ENCODE data around the gene LPAR5.

LPAR5 gene

DNA sequence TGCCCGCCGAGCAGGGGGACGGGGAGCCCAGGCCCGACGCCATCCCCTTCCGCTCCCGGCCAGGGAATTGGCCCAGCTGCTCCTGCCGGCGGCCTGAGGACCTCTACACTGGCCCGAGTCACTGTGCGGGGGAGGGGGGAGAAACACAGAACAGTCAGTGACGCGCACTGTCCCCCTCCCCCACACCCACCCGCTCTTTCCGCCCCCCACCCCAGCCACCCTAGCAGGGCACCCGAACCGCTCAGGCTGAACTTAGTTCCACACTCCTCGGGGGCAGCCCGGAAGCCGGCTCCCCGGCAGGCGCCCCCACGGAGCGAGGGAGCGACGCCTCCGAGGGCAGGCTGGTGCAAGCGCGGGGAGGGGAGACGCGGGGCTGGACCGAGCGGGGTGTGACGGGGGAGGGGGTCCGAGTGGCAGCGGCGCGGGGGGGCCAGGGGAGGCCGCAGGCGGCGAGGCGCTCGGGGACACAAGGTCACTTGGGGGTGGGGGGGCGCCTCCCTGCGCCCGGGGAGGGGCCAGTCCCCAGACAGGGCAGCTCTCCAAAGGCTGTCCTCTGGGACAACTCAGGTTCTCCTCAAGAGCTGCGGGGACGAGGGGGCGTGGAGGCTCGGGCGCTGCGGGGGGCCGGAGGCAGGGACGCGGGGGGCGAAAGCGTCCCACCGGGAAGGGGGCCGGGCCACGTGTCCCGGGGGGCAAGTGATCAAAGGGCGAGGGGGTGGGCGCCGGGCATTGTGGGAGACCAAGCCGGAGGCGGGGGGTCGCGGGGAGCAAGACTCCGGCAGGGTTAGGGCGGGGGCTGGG is 29.2 kb downstream of the LPAR5 start:
- no peaks in the 10 kb centered on the region for H3K9me3 ChIP-seq (ENCODE audit: control insufficient read depth, insufficient read depth, low read depth, low read length)
- peak overlapping the region; percentile 88 for H3K4me3 ChIP-seq (ENCODE audit: low read depth, low read length)
- peak overlapping the region; percentile 87 for H3K27ac ChIP-seq (ENCODE audit: extremely low read depth, low read depth, low read length)
- H3K36me3 ChIP-seq (ENCODE audit: control insufficient read depth in 2 of 2, insufficient read depth in 1 of 2, low read length in 2 of 2) = peaks cover 19 to 45% of the 10 kb centered on the region in 2 experiments
- peaks cover 20% of the 10 kb centered on the region for H3K4me1 ChIP-seq (ENCODE audit: control insufficient read depth, insufficient read depth, low read length)
- ChIA-PET CTCF (interaction anchor here (0.7 to 1.8 kb wide), 6 partner anchors 10 to 160 kb away, joined by 3 to 7 read pairs (median 4); no protein-coding TSS in a partner anchor), POLR2A (interaction anchor here (0.7 to 1.5 kb wide), 6 partner anchors 20 to 91 kb away, joined by 3 to 8 read pairs (median 3); partner anchors contain the start of genes GAPDH and ZNF384)
- no peak for TF ChIP-seq ZNF776 (tag by site-specific recombination; IDR thresholded peaks at IDR 0.05; ENCODE audit: borderline replicate concordance)
- TF ChIP-seq, protein P1, sequence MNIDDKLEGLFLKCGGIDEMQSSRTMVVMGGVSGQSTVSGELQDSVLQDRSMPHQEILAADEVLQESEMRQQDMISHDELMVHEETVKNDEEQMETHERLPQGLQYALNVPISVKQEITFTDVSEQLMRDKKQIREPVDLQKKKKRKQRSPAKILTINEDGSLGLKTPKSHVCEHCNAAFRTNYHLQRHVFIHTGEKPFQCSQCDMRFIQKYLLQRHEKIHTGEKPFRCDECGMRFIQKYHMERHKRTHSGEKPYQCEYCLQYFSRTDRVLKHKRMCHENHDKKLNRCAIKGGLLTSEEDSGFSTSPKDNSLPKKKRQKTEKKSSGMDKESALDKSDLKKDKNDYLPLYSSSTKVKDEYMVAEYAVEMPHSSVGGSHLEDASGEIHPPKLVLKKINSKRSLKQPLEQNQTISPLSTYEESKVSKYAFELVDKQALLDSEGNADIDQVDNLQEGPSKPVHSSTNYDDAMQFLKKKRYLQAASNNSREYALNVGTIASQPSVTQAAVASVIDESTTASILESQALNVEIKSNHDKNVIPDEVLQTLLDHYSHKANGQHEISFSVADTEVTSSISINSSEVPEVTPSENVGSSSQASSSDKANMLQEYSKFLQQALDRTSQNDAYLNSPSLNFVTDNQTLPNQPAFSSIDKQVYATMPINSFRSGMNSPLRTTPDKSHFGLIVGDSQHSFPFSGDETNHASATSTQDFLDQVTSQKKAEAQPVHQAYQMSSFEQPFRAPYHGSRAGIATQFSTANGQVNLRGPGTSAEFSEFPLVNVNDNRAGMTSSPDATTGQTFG (tag by site-specific recombination; IDR thresholded peaks at IDR 0.05; ENCODE audit: borderline replicate concordance) = no peak
- TF ChIP-seq ZNF19 (tag by site-specific recombination; IDR thresholded peaks at IDR 0.05; ENCODE audit: low read depth) = no peak
- TF ChIP-seq, protein P2, sequence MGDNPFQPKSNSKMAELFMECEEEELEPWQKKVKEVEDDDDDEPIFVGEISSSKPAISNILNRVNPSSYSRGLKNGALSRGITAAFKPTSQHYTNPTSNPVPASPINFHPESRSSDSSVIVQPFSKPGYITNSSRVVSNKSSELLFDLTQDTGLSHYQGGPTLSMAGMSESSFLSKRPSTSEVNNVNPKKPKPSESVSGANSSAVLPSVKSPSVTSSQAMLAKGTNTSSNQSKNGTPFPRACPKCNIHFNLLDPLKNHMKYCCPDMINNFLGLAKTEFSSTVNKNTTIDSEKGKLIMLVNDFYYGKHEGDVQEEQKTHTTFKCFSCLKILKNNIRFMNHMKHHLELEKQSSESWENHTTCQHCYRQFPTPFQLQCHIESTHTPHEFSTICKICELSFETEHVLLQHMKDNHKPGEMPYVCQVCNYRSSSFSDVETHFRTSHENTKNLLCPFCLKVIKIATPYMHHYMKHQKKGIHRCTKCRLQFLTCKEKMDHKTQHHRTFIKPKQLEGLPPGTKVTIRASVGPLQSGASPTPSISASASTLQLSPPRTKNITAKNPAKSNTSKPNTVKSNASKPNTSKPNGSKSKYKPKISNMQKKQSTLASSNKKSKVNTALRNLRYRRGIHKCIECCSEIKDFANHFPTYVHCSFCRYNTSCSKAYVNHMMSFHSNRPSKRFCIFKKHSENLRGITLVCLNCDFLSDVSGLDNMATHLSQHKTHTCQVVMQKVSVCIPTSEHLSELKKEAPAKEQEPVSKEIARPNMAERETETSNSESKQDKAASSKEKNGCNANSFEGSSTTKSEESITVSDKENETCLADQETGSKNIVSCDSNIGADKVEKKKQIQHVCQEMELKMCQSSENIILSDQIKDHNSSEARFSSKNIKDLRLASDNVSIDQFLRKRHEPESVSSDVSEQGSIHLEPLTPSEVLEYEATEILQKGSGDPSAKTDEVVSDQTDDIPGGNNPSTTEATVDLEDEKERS (tag by site-specific recombination; IDR thresholded peaks at IDR 0.05) = no peak
- no peak for TF ChIP-seq ZNF48 (tag by site-specific recombination; IDR thresholded peaks at IDR 0.05)
- 0 out of 2 replicates have a peak, but pooled peaks have one; percentile 12 for TF ChIP-seq KLF16 (tag by site-specific recombination; IDR thresholded peaks at IDR 0.05)
- TF ChIP-seq, protein P3, sequence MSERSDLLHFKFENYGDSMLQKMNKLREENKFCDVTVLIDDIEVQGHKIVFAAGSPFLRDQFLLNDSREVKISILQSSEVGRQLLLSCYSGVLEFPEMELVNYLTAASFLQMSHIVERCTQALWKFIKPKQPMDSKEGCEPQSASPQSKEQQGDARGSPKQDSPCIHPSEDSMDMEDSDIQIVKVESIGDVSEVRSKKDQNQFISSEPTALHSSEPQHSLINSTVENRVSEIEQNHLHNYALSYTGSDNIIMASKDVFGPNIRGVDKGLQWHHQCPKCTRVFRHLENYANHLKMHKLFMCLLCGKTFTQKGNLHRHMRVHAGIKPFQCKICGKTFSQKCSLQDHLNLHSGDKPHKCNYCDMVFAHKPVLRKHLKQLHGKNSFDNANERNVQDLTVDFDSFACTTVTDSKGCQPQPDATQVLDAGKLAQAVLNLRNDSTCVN (tag by site-specific recombination; optimal IDR thresholded peaks at IDR 0.05) = no peak
- TF ChIP-seq EGR2 (tag by site-specific recombination; IDR thresholded peaks at IDR 0.05; ENCODE audit: low read depth) = peak; percentile 83
- TF ChIP-seq GFI1B (tag by site-specific recombination; IDR thresholded peaks at IDR 0.05) = no peak
- TF ChIP-seq ZNF423 (tag by site-specific recombination; IDR thresholded peaks at IDR 0.05) = peak; percentile 66
- no peak for TF ChIP-seq ZNF677 (tag by site-specific recombination; IDR thresholded peaks at IDR 0.05)
- no peak for TF ChIP-seq ZNF530 (tag by site-specific recombination; IDR thresholded peaks at IDR 0.05; ENCODE audit: low read depth)
- no peak for TF ChIP-seq ZNF157 (tag by site-specific recombination; IDR thresholded peaks at IDR 0.05)
- TF ChIP-seq ZNF335 (tag by site-specific recombination; conservative IDR thresholded peaks at IDR 0.05) = 0 out of 2 replicates have a peak, but pooled peaks have one; percentile 1
- TF ChIP-seq SP7 (tag by site-specific recombination; IDR thresholded peaks at IDR 0.05) = 0 out of 2 replicates have a peak, but pooled peaks have one; percentile 16
- peak; percentile 28; the same call in 1 of the 2 replicates for TF ChIP-seq KLF8 (tag by site-specific recombination; IDR thresholded peaks at IDR 0.05)
- no peak for TF ChIP-seq ZBTB17 (tag by site-specific recombination; IDR thresholded peaks at IDR 0.05)
- TF ChIP-seq OVOL3 (tag by site-specific recombination; IDR thresholded peaks at IDR 0.05) = no peak
- TF ChIP-seq, protein P4, sequence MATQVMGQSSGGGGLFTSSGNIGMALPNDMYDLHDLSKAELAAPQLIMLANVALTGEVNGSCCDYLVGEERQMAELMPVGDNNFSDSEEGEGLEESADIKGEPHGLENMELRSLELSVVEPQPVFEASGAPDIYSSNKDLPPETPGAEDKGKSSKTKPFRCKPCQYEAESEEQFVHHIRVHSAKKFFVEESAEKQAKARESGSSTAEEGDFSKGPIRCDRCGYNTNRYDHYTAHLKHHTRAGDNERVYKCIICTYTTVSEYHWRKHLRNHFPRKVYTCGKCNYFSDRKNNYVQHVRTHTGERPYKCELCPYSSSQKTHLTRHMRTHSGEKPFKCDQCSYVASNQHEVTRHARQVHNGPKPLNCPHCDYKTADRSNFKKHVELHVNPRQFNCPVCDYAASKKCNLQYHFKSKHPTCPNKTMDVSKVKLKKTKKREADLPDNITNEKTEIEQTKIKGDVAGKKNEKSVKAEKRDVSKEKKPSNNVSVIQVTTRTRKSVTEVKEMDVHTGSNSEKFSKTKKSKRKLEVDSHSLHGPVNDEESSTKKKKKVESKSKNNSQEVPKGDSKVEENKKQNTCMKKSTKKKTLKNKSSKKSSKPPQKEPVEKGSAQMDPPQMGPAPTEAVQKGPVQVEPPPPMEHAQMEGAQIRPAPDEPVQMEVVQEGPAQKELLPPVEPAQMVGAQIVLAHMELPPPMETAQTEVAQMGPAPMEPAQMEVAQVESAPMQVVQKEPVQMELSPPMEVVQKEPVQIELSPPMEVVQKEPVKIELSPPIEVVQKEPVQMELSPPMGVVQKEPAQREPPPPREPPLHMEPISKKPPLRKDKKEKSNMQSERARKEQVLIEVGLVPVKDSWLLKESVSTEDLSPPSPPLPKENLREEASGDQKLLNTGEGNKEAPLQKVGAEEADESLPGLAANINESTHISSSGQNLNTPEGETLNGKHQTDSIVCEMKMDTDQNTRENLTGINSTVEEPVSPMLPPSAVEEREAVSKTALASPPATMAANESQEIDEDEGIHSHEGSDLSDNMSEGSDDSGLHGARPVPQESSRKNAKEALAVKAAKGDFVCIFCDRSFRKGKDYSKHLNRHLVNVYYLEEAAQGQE (tag by site-specific recombination; IDR thresholded peaks at IDR 0.05) = peak; percentile 39; the same call in 1 of the 2 replicates
- TF ChIP-seq ZNF76 (tag by site-specific recombination; IDR thresholded peaks at IDR 0.05; ENCODE audit: borderline replicate concordance, low read depth) = peak; percentile 81; the same call in 1 of the 2 replicates
- no peak for TF ChIP-seq ZNF2 (tag by site-specific recombination; IDR thresholded peaks at IDR 0.05)
- TF ChIP-seq ZNF112 (tag by site-specific recombination; IDR thresholded peaks at IDR 0.05) = no peak
- TF ChIP-seq, protein P5, sequence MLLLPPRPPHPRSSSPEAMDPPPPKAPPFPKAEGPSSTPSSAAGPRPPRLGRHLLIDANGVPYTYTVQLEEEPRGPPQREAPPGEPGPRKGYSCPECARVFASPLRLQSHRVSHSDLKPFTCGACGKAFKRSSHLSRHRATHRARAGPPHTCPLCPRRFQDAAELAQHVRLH (tag by site-specific recombination; IDR thresholded peaks at IDR 0.05) = no peak
- TF ChIP-seq ZNF146 (tag by site-specific recombination; IDR thresholded peaks at IDR 0.05) = no peak
- no peak for TF ChIP-seq ZNF433 (tag by site-specific recombination; IDR thresholded peaks at IDR 0.05; ENCODE audit: low read depth)
- no peak for TF ChIP-seq BCL11B (tag by site-specific recombination; IDR thresholded peaks at IDR 0.05; ENCODE audit: low read depth)
